ENCODE measurements around the gene FAM222B.

DNA sequence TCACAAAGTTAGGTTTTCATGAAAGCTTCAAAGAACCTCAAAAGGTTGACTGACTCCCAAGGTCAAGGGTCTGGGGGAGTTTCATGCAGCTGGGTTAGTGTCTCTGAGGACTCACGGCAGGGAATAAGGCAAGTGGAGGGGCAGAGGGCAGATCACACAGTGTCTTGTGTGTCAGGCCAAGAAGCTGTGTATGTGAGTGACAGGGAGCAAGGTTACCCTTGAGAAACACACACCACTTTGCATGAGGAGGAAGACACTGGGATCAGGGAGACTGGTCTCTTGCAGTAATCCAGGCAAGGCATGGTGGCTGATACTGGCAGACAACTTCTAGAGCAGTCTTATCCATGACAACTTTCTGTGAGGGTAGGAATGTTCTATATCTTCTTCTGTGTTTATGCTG, 48.6 kb upstream of the FAM222B start:
- TF ChIP-seq, protein P1, sequence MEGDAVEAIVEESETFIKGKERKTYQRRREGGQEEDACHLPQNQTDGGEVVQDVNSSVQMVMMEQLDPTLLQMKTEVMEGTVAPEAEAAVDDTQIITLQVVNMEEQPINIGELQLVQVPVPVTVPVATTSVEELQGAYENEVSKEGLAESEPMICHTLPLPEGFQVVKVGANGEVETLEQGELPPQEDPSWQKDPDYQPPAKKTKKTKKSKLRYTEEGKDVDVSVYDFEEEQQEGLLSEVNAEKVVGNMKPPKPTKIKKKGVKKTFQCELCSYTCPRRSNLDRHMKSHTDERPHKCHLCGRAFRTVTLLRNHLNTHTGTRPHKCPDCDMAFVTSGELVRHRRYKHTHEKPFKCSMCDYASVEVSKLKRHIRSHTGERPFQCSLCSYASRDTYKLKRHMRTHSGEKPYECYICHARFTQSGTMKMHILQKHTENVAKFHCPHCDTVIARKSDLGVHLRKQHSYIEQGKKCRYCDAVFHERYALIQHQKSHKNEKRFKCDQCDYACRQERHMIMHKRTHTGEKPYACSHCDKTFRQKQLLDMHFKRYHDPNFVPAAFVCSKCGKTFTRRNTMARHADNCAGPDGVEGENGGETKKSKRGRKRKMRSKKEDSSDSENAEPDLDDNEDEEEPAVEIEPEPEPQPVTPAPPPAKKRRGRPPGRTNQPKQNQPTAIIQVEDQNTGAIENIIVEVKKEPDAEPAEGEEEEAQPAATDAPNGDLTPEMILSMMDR (optimal IDR thresholded peaks at IDR 0.05 in 1 of 3, IDR thresholded peaks at IDR 0.05 in 1 of 3, conservative IDR thresholded peaks at IDR 0.05 in 1 of 3; ENCODE audit: extremely low read depth in 1 of 3, insufficient read depth in 2 of 3, low read length in 3 of 3), result no peak
- TF ChIP-seq EZH2 (IDR thresholded peaks at IDR 0.05; ENCODE audit: low read length), result no peak
